ENCODE measurements around the gene MED22.
"Not testable (repeated sequence)": the region's sequence is repeated elsewhere in the genome, so short reads cannot be mapped to it uniquely, and the experiment has no call there.

Gene MED22

GRCh38 chr9:133354766-133355165, 6.8 kb upstream of the MED22 start:
- no peak for DNase-seq

- no peak for DNase-seq
Observed at GRCh38 chr9:133353548-133353947, 5.6 kb upstream of the MED22 start.

GRCh38 chr9:133352635-133353340, 4.9 kb upstream of the MED22 start:
- DNase-seq = no peak

GRCh38 chr9:133351908-133352634, 4.1 kb upstream of the MED22 start:
- no peak for DNase-seq

- DNase-seq = no peak
Observed at GRCh38 chr9:133351526-133351907, 3.6 kb upstream of the MED22 start.

GRCh38 chr9:133349965-133350616, 2.2 kb upstream of the MED22 start:
- no peak for DNase-seq

GRCh38 chr9:133348718-133349573, 1.0 kb upstream of the MED22 start:
- no peak for DNase-seq

GRCh38 chr9:133347515-133347984, 381 bp downstream of the MED22 start:
- DNase-seq = no peak

- DNase-seq = no peak
Observed at GRCh38 chr9:133346021-133346785, 1.7 kb downstream of the MED22 start.

GRCh38 chr9:133345596-133345995, 2.3 kb downstream of the MED22 start:
- no peak for DNase-seq

GRCh38 chr9:133344979-133345378, 3.0 kb downstream of the MED22 start:
- no peak for DNase-seq

GRCh38 chr9:133344071-133344470, 3.9 kb downstream of the MED22 start:
- no peak for DNase-seq

GRCh38 chr9:133342570-133342969, 5.4 kb downstream of the MED22 start:
- no peak for DNase-seq

- DNase-seq = no peak
Observed at GRCh38 chr9:133342069-133342406, 5.9 kb downstream of the MED22 start.

GRCh38 chr9:133341369-133342068, 6.4 kb downstream of the MED22 start:
- DNase-seq = no peak

GRCh38 chr9:133340916-133341315, 7.0 kb downstream of the MED22 start:
- no peak for DNase-seq

- no peak for DNase-seq
Observed at GRCh38 chr9:133340256-133340655, 7.7 kb downstream of the MED22 start.

- DNase-seq = no peak
Observed at GRCh38 chr9:133339641-133340040, 8.3 kb downstream of the MED22 start.

GRCh38 chr9:133335924-133336811, 11.8 kb downstream of the MED22 start, which contains the start of gene SURF6:
SURF6 (minus strand) TSS chr9:133336188; CDS start chr9:133336132, 56 bp downstream.
- peak; percentile 93 for DNase-seq

- DNase-seq = not testable (repeated sequence)
Observed at GRCh38 chr9:133334888-133335287, 13.0 kb downstream of the MED22 start.
